Parathyroid adenoma (tissue), 2 donors: ENCODE data around the gene LRRC4C.

Experiments used
- H2AFZ ChIP-seq: fragments of 300-600 bp; sonication (generic); one replicate; pipeline ENCODE4 v1.7.0; 2017; ENCODE audit warnings: antibody characterized with exemption, mild to moderate bottlenecking
- H3K27ac ChIP-seq: fragments of 300-600 bp; sonication (generic); one replicate; pipeline ENCODE4 v1.7.0; 2017
- H3K27me3 ChIP-seq: fragments of 300-600 bp; sonication (generic); one replicate; pipeline ENCODE4 v1.7.0; 2017; ENCODE audit warnings: low read length; ENCODE audit not compliant: control insufficient read depth, insufficient read depth
- H3K36me3 ChIP-seq: fragments of 300-600 bp; sonication (generic); one replicate; pipeline ENCODE4 v1.7.0; 2017; ENCODE audit warnings: low read length; ENCODE audit not compliant: control insufficient read depth, insufficient read depth
- H3K4me1 ChIP-seq: fragments of 300-600 bp; sonication (generic); one replicate; pipeline ENCODE4 v1.7.0; 2017; ENCODE audit warnings: control low read depth
- H3K4me2 ChIP-seq: fragments of 300-600 bp; sonication (generic); one replicate; pipeline ENCODE4 v1.7.0; 2017; ENCODE audit warnings: low read length
- H3K4me3 ChIP-seq: fragments of 300-600 bp; sonication (generic); one replicate; pipeline ENCODE4 v1.7.0; 2017; ENCODE audit warnings: low read depth, low read length
- H3K79me2 ChIP-seq: fragments of 300-600 bp; sonication (generic); one replicate; pipeline ENCODE4 v1.7.0; 2017; ENCODE audit warnings: control low read depth
- H3K9ac ChIP-seq: fragments of 300-600 bp; sonication (generic); one replicate; pipeline ENCODE4 v1.7.0; 2017; ENCODE audit warnings: mild to moderate bottlenecking
- H3K9me3 ChIP-seq: fragments of 300-600 bp; sonication (generic); one replicate; pipeline ENCODE4 v1.7.0; 2017; ENCODE audit warnings: low read length; ENCODE audit not compliant: control insufficient read depth
- TF ChIP-seq, protein P1 (sequence below): fragments of 300-600 bp; sonication (generic); IDR thresholded peaks from one replicate; pipeline ENCODE4 v1.7.0; 2017; ENCODE audit warnings: antibody characterized with exemption, mild to moderate bottlenecking
- donor health status: primary hyperparathyroidism.

Gene LRRC4C

DNA sequence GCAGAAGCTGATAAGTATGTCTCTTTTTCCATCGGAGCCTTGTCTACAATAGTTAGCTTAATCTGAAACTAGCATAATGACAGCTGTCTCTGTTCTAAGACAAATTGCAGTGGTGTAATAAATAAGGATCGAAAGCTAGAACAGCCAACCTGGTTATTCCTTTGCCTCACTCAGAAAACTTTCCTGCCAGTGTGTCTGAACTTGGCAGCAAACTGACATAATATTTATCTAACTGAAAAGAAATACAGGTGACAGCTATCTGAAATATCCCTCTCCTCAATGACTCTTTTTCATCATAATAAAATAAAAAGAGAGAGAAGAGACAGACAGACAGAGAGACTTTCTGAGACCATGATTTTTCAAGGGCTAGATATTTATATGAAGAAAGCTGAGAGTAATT lies 642.5 kb downstream of the LRRC4C start:
- Histone ChIP-seq H3K36me3 (no peaks in the 10 kb centered on the region), H3K4me2 (no peak overlapping the region), H3K4me3 (no peak overlapping the region), H3K9ac (no peak overlapping the region), H3K4me1 (no peaks in the 10 kb centered on the region), H3K27ac (no peak overlapping the region), H2AFZ (no peak overlapping the region), H3K79me2 (no peaks in the 10 kb centered on the region), H3K27me3 (no peaks in the 10 kb centered on the region), H3K9me3 (no peaks in the 10 kb centered on the region)
- TF ChIP-seq, protein P1, sequence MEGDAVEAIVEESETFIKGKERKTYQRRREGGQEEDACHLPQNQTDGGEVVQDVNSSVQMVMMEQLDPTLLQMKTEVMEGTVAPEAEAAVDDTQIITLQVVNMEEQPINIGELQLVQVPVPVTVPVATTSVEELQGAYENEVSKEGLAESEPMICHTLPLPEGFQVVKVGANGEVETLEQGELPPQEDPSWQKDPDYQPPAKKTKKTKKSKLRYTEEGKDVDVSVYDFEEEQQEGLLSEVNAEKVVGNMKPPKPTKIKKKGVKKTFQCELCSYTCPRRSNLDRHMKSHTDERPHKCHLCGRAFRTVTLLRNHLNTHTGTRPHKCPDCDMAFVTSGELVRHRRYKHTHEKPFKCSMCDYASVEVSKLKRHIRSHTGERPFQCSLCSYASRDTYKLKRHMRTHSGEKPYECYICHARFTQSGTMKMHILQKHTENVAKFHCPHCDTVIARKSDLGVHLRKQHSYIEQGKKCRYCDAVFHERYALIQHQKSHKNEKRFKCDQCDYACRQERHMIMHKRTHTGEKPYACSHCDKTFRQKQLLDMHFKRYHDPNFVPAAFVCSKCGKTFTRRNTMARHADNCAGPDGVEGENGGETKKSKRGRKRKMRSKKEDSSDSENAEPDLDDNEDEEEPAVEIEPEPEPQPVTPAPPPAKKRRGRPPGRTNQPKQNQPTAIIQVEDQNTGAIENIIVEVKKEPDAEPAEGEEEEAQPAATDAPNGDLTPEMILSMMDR, result no peak

DNA sequence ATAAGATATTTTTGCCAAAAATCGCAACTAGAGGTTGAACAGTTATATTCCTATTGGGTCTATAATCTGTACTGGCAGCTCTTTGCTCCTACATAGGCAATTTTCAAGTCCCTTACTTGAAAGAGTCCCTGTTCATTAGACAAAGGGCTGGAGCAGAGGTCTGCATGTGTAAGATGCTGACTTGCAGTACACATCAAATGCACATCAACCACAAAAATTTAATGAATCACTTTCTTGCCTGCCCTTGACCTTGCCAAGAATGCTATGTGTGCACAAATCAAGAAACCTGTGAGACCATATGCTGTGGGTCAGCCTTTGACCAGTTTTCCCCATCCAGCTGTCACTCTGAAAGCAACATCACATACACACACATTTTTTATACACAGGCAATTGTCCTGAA lies 661.5 kb downstream of the LRRC4C start:
- TF ChIP-seq, protein P1, result no peak
- H3K9ac ChIP-seq, result no peak overlapping the region
- no peaks in the 10 kb centered on the region for H3K79me2 ChIP-seq
- H3K27me3 ChIP-seq, result no peaks in the 10 kb centered on the region
- H3K27ac ChIP-seq, result no peak overlapping the region
- no peak overlapping the region for H2AFZ ChIP-seq
- no peaks in the 10 kb centered on the region for H3K4me1 ChIP-seq
- no peaks in the 10 kb centered on the region for H3K9me3 ChIP-seq
- no peak overlapping the region for H3K4me2 ChIP-seq
- no peak overlapping the region for H3K4me3 ChIP-seq
- no peaks in the 10 kb centered on the region for H3K36me3 ChIP-seq

DNA sequence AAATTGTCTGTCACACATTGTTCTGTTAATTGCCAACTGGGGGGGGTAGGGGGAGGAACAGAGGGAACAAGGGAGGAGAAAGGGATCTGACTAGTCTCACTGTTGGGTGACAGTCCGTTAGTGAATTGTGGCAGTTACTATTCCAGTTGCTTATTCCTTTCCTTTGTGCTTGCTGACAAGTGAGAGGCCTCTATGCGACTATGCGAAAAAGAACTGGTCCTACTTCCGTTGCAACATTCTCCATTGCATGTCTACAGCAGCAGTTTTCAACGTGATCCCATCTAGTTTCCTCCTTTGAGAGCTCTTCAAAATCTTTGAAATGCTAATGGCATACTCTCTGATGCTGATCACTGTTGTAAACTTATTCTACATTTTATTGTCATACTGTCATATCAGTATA lies 672.2 kb downstream of the LRRC4C start:
- H3K4me3 ChIP-seq, result no peak overlapping the region
- no peaks in the 10 kb centered on the region for H3K79me2 ChIP-seq
- H2AFZ ChIP-seq, result no peak overlapping the region
- H3K27me3 ChIP-seq, result no peaks in the 10 kb centered on the region
- no peak overlapping the region for H3K27ac ChIP-seq
- H3K4me1 ChIP-seq, result no peaks in the 10 kb centered on the region
- H3K36me3 ChIP-seq, result no peaks in the 10 kb centered on the region
- TF ChIP-seq, protein P1, result no peak
- H3K9ac ChIP-seq, result no peak overlapping the region
- no peak overlapping the region for H3K4me2 ChIP-seq
- H3K9me3 ChIP-seq, result no peaks in the 10 kb centered on the region

DNA sequence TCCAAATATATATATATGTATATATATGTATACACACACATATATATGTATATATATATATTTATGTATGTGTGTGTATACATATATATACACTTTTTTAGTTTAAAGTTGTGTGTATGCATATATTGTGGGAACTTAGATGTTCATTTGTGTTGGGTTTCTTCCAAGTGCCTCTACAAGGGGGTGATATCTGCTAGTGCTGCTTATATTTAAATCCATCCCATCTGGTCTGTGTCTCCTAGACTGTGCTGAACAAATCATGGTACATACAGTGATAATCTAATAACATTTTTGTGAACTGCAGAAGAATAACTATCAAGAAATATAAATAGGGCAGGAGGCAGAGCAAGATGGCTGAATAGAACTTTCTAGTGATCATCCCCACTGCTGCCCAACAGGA lies 696.4 kb downstream of the LRRC4C start:
- H3K27me3 ChIP-seq, result no peaks in the 10 kb centered on the region
- no peak overlapping the region for H3K4me3 ChIP-seq
- H3K4me1 ChIP-seq, result no peaks in the 10 kb centered on the region
- H2AFZ ChIP-seq, result no peak overlapping the region
- no peak overlapping the region for H3K4me2 ChIP-seq
- H3K9ac ChIP-seq, result no peak overlapping the region
- TF ChIP-seq, protein P1, result no peak
- H3K9me3 ChIP-seq, result no peaks in the 10 kb centered on the region
- no peak overlapping the region for H3K27ac ChIP-seq
- no peaks in the 10 kb centered on the region for H3K79me2 ChIP-seq
- H3K36me3 ChIP-seq, result no peaks in the 10 kb centered on the region

DNA sequence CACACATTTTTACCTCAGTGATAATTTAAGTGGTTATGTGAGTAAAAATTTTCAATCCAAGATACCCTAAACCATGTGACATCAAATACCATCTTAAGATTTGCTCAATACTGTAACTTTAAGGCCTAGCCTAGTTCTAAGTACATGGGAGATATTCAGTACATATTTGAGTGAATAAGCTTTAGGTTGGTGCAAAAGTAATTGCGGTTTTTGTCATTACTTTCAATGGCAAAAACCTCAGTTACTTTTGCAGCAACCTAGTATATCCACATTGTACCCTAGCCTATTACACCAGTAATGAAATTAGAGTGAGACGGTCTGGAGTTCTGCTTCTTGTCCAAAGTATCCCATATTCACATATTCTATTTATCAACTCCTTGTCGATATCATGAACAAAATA lies 700.1 kb downstream of the LRRC4C start:
- H3K27me3 ChIP-seq, result no peaks in the 10 kb centered on the region

More for the DNA sequence above, 700.1 kb downstream of the LRRC4C start:
- H3K36me3 ChIP-seq, result no peaks in the 10 kb centered on the region
- no peak overlapping the region for H2AFZ ChIP-seq
- H3K9me3 ChIP-seq, result no peaks in the 10 kb centered on the region
- TF ChIP-seq, protein P1, result no peak
- H3K4me1 ChIP-seq, result no peaks in the 10 kb centered on the region
- no peak overlapping the region for H3K27ac ChIP-seq
- H3K4me3 ChIP-seq, result no peak overlapping the region
- no peak overlapping the region for H3K9ac ChIP-seq
- H3K4me2 ChIP-seq, result no peak overlapping the region
- H3K79me2 ChIP-seq, result no peaks in the 10 kb centered on the region
